ENCODE measurements around the gene GRIK2. TPM values are rescaled to one million over a fixed set of nuclear protein-coding genes. Genes with fewer than 3 reads are reported as not detected.

The GRIK2 gene
- total and polyA plus RNA-seq, 2 donors (not counting 3 experiments of a cell fraction or from before 2014, with no cell fraction given): not detected

- no peaks in the 10 kb centered on the region for H3K36me3 ChIP-seq (ENCODE audit: control insufficient read depth in 2 of 2, extremely low read depth in 1 of 2, insufficient read depth in 2 of 2, low read length in 2 of 2)
- H3K9me3 ChIP-seq (replicated peaks; ENCODE audit: control insufficient read depth, insufficient read depth, low read length): no peaks in the 10 kb centered on the region
- dilution Hi-C loops (cut with MboI; ENCODE audit: extremely low pct_ligation_motif_present, low sequenced_read_pairs): no loop called here
- H3K9ac ChIP-seq (replicated peaks; ENCODE audit: extremely low read depth, insufficient read depth, low read length): no peak overlapping the region
- H4K20me1 ChIP-seq (replicated peaks; ENCODE audit: control insufficient read depth, extremely low read depth, insufficient read depth, low read length): no peaks in the 10 kb centered on the region
- no peaks in the 10 kb centered on the region for H3K4me1 ChIP-seq (ENCODE audit: control insufficient read depth, extremely low read depth, insufficient read depth, low read length)
- DNase-seq (ENCODE audit: low read depth, low spot score): no peak
- TF ChIP-seq GATA2 (IDR thresholded peaks at IDR 0.05; ENCODE audit: insufficient read depth, insufficient read length, low read depth, low read length): no peak
- H3K4me2 ChIP-seq (ENCODE audit: insufficient read depth, low read length): no peak overlapping the region
- FAIRE-seq: no peak
- ChIA-PET CTCF (no interaction called here), POLR2A (no interaction called here)
- H3K9me1 ChIP-seq (replicated peaks; ENCODE audit: control insufficient read depth, extremely low read depth, insufficient read depth, low read length): no peaks in the 10 kb centered on the region
- no peak overlapping the region for H3K4me3 ChIP-seq (replicated peaks in 1 of 3; ENCODE audit: insufficient read depth in 1 of 3, low read depth in 1 of 3, low read length in 3 of 3)
- H3K27me3 ChIP-seq (ENCODE audit: control insufficient read depth in 2 of 2, insufficient read depth in 2 of 2, low read length in 2 of 2): no peaks in the 10 kb centered on the region
- intact Hi-C loops (cut with micrococcal nuclease): no loop called here
- H3K79me2 ChIP-seq (ENCODE audit: control insufficient read depth, insufficient read depth, low read length): no peaks in the 10 kb centered on the region
- BruUV-seq (replicated peaks): no TSS peak
- H2AFZ ChIP-seq (ENCODE audit: low read depth, low read length): no peak overlapping the region
- H3K27ac ChIP-seq (ENCODE audit: insufficient read depth, low read depth, low read length): no peak overlapping the region
Observed at GRCh38 chr6:101554231-101554630, 160.7 kb downstream of the GRIK2 start.

DNA sequence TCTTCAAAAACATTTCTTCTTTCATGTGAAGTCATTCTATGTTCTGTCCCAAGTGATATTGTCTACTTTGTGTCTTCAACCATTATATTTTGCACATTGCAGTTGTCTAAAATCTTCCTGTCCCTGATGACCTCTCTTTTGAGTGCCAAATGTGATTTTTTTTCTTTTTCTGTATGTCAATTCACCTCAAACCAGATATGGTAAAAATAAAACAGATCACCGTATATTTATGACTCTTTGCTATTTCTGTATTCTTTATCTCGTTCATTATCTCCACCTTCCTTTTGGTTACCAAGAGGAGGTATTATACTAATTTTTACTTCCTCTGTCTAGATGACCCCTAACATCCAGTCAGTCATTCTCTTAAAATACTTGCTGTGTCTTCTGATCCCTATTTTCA, 165.2 kb downstream of the GRIK2 start:
- Histone ChIP-seq H3K36me3 (ENCODE audit: control insufficient read depth in 2 of 2, extremely low read depth in 1 of 2, insufficient read depth in 2 of 2, low read length in 2 of 2) (no peaks in the 10 kb centered on the region), H3K9ac (replicated peaks; ENCODE audit: extremely low read depth, insufficient read depth, low read length) (no peak overlapping the region), H3K4me2 (ENCODE audit: insufficient read depth, low read length) (no peak overlapping the region), H3K9me1 (replicated peaks; ENCODE audit: control insufficient read depth, extremely low read depth, insufficient read depth, low read length) (no peaks in the 10 kb centered on the region), H3K4me3 (replicated peaks in 1 of 3; ENCODE audit: insufficient read depth in 1 of 3, low read depth in 1 of 3, low read length in 3 of 3) (no peak overlapping the region), H2AFZ (ENCODE audit: low read depth, low read length) (no peak overlapping the region), H3K4me1 (ENCODE audit: control insufficient read depth, extremely low read depth, insufficient read depth, low read length) (no peaks in the 10 kb centered on the region), H3K27me3 (ENCODE audit: control insufficient read depth in 2 of 2, insufficient read depth in 2 of 2, low read length in 2 of 2) (no peaks in the 10 kb centered on the region), H4K20me1 (replicated peaks; ENCODE audit: control insufficient read depth, extremely low read depth, insufficient read depth, low read length) (no peaks in the 10 kb centered on the region), H3K79me2 (ENCODE audit: control insufficient read depth, insufficient read depth, low read length) (no peaks in the 10 kb centered on the region), H3K9me3 (replicated peaks; ENCODE audit: control insufficient read depth, insufficient read depth, low read length) (no peaks in the 10 kb centered on the region), H3K27ac (ENCODE audit: insufficient read depth, low read depth, low read length) (no peak overlapping the region)
- TF ChIP-seq FOS (IDR thresholded peaks at IDR 0.05; ENCODE audit: borderline replicate concordance, insufficient read depth, low read length) (no peak), JUN (IDR thresholded peaks at IDR 0.05; ENCODE audit: borderline replicate concordance, insufficient read depth, insufficient read length, low read depth) (no peak), GATA2 (IDR thresholded peaks at IDR 0.05; ENCODE audit: insufficient read depth, insufficient read length, low read depth, low read length) (no peak)
- TF ChIP-seq, protein P1, sequence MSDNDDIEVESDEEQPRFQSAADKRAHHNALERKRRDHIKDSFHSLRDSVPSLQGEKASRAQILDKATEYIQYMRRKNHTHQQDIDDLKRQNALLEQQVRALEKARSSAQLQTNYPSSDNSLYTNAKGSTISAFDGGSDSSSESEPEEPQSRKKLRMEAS (IDR thresholded peaks at IDR 0.05; ENCODE audit: insufficient read depth, insufficient read length): no peak
- intact Hi-C loops (cut with micrococcal nuclease) (no loop called here), dilution Hi-C loops (cut with MboI; ENCODE audit: extremely low pct_ligation_motif_present, low sequenced_read_pairs) (no loop called here)
- ChIA-PET CTCF (no interaction called here), POLR2A (no interaction called here)
- DNase-seq (ENCODE audit: low read depth, low spot score) (no peak), FAIRE-seq (no peak)
- no TSS peak for BruUV-seq (replicated peaks)

All from endothelial cell of umbilical vein (primary cell).